Skin epidermis (tissue), 12 donors: ENCODE data around the gene FBLN5.
"Not testable (repeated sequence)": the region's sequence is repeated elsewhere in the genome, so short reads cannot be mapped to it uniquely, and the experiment has no call there.

Experiments
- H3K27ac ChIP-seq, 21 experiments: fragments of 200-600 bp; sonication (generic) in 11 of 21; one replicate each; pipeline ENCODE4 v1.5.0; 2020; ENCODE audit warnings: mild to moderate bottlenecking in 3 of 21, inconsistent platforms in 2 of 21, moderate library complexity in 2 of 21
- H3K4me3 ChIP-seq, 7 experiments: fragments of 200-600 bp; sonication (generic) in 2 of 7; one replicate each; pipeline ENCODE4 v1.5.0; 2020; ENCODE audit warnings: inconsistent platforms in 2 of 7, mild to moderate bottlenecking in 2 of 7, moderate library complexity in 1 of 7

FBLN5 gene

DNA sequence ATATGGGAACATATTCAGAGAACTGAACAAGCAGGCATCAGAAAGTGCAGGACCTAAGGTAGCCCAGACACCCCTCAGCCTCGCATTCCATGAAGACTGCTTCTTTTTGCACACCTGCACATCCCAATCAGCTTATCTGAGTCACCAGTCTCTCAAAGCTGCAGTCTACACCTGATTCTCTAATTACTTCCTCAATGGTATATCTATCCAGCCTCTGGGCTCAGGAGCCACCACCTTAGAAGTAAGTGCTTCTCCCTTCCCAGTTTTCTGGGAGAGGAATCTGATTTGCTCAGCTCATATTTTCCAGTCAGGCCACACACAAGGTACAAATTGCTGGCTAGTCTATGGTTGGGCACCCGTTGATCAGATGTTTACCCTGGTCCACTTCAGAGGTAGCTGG, 101.8 kb downstream of the FBLN5 start:
- Histone ChIP-seq H3K4me3 (no peak overlapping the region), H3K27ac (no peak overlapping the region)

- H3K27ac ChIP-seq, H3K4me3 ChIP-seq: not testable (repeated sequence)
Observed at GRCh38 chr14:91845056-91845455, 102.4 kb downstream of the FBLN5 start.

GRCh38 chr14:91844029-91844428, 103.5 kb downstream of the FBLN5 start:
- Histone ChIP-seq H3K4me3 (no peak overlapping the region), H3K27ac (no peak overlapping the region)

DNA sequence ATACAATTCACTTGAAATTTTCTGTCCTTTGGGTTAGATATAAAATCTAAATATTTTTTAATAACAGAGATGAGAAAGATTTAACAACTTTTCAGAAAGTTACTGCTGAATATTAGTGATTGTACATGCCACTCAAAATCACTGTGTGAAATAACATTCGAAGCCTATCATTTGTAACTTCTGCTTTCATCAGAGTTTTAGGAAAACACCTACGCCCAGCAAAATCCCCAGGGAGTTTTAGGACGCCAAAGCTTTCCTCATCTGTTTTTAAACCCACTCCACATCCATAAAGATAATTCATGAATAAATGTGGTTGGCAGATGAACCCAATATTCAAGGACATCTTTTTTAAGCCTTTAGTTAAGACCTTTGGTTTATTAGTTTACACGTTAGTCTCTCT, 104.1 kb downstream of the FBLN5 start:
- Histone ChIP-seq H3K4me3 (no peak overlapping the region), H3K27ac (no peak overlapping the region)

- Histone ChIP-seq H3K4me3 (no peak overlapping the region), H3K27ac (no peak overlapping the region)
Observed at GRCh38 chr14:91841065-91841464, 106.4 kb downstream of the FBLN5 start.

GRCh38 chr14:91839749-91840148, 107.7 kb downstream of the FBLN5 start:
- H3K4me3 ChIP-seq, result no peak overlapping the region
- H3K27ac ChIP-seq, result no peak overlapping the region

DNA sequence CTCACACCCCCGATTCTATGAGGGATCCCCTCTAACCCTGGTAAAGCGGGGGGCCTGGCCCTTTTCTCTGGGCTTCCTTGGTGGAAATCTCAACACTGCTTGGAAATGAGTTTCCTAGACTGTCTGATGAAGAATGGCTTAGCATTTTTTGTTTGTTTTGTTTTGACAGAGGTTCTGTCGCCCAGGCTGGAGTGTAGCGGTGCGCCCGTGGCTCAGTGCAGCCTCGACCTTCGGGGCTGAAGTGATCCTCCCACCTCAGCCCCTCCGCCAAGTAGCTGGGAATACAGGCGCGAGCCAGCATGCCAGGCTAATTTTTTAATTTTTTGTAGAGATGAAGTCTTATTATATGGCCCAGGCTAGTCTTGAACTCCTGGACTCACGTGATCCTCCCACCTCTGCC, 110.4 kb downstream of the FBLN5 start:
- H3K27ac ChIP-seq, result peak overlapping the region in 14 of 21 experiments; percentile 28 to 94 (median 87)
- peak overlapping the region; percentile 50 to 90 (median 65) for H3K4me3 ChIP-seq

DNA sequence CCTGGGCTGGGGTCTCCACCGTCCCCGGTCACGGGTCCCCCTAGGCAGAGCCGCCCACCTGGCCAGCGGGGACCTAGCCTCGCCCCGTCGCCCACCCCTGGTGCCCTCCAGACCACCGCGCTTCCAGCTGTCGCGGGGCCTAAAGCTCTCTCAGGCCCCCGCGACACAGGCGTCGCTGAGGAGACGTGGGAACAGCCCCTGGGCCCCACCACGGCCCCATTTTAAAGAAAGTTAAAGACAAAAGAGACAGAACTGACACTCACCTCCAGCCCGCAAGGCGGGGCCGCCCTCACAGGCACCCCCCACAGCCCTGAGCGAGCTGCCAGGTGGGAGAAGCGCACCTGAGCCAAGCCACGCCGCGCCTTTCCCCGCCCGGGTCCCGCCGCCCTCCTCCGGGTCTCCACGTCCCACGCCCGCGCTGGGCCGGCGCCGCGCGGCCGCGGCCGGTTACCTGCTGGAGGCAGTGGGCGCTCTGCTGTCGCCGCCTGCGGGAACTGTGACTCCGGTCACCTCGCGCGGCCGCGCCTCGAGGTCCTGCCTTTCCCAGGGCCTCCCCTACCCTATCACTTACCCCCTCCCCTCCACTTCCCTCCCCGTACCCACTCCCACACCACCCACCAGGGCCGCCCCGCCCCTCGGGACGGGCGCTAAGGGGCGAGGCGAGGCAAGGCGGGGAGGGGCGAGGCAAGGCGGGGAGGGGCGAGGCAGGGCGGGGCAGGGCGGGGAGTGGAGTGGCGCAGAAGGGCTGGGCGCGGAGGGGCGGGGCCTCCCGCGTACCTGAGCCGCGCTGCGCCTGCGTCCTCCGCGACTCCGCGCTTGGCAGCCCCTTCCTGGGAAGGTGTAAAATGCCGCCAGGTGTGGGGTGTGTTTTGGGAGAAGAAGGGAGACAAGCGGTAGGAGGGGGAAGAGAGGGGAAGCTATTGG, 111.3 kb downstream of the FBLN5 start:
- H3K27ac ChIP-seq, result peak overlapping the region in 20 of 21 experiments; percentile 16 to 94 (median 84)
- H3K4me3 ChIP-seq, result peak overlapping the region; percentile 50 to 90 (median 65)

DNA sequence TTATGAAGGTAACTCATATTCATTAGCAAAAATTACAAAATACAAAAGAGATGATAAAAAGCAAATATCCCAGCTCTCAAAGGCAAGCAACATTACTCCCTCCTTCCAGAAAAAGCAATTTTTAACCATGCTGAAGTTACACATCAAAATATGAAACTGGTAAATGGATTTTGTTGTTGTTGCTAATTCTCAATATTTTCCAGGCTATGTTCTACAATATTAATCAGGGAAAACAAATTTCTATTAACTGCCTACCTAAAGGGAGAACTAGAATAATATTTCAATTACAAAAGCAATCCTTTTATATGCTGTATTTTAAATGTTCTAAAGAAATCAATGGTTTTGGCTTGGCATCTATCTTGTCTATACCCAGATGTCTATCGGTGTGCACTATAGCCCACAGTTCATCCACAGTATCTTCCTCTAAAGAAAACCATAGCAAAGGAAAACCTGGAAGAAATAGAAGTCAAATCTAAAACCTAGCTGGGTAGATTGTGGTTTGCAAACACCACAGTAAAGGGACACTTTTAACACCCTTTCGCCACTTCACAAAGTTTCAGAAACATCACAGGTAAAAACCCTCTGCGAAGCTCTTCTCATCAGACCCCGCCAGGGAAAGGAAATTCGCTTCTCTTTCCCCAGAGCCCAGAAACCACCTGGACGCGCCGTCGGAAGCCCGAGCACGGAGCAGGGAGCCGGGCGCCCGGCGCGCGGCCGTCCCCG, 112.1 kb downstream of the FBLN5 start:
- Histone ChIP-seq H3K27ac (peak overlapping the region in 20 of 21 experiments; percentile 16 to 94 (median 84)), H3K4me3 (peak overlapping the region; percentile 50 to 90 (median 65))

DNA sequence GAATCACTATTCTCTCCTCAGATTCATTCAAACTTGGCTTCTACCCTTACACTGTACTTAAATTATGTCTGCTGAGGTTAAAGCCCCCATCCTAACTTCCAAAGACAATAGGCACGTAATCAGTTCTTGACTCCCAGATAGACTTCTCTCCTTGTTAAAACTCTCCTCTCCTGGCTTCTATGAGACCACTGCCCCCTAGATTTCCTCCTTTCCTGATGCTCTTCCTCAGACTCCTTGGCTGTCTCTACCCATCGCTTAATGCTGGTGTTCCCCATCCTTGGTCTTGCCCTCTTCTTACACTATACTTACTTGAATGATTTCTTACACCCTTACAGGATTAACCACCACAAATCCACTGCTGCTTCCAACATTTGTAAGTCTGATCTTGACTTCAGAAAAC, 112.9 kb downstream of the FBLN5 start:
- Histone ChIP-seq H3K27ac (peak overlapping the region in 1 of 21 experiments; percentile 83), H3K4me3 (peak overlapping the region in 2 of 7 experiments; percentile 69 to 72)

GRCh38 chr14:91831337-91831736, 116.2 kb downstream of the FBLN5 start:
- H3K27ac ChIP-seq, result no peak overlapping the region
- H3K4me3 ChIP-seq, result no peak overlapping the region

DNA sequence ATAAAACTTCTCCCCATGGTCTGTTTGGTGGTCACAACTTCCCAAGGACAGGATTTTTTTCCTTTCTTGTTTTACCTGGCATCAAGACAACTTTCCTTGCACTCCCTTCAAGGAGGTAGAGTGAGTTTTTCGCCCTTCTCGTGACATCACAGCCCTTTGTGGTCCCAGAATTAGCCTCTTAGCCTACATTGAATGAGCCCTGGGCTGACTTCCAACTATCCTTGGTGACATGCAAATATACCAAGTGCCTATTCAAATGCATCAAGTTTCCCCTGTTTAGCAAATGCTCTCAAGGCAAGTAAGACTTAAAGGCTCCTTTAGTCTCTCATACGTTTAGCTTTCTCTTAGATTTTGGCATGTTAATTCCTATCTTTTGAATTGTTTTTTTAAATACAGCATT, 116.7 kb downstream of the FBLN5 start:
- no peak overlapping the region for H3K4me3 ChIP-seq
- no peak overlapping the region for H3K27ac ChIP-seq

- Histone ChIP-seq H3K27ac (no peak overlapping the region), H3K4me3 (no peak overlapping the region)
Observed at GRCh38 chr14:91829511-91829910, 118.0 kb downstream of the FBLN5 start.

DNA sequence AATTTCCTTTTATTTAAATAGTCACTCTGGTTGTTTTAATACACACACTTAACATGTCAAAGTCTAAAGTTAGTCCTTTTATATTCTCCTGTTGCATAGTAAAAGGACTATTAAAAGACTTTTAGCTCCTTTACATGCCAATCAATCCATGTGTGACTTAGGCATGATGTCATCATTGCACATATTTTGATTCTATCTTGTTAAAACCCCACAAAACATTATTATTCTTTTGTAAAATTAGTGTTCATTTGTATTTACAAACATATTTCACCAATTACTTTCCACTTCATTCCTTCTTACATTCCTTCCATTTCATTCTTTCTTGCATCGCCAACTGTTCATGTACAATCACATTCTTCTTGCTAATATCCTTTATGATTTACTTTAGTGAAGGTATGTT, 119.7 kb downstream of the FBLN5 start:
- Histone ChIP-seq H3K27ac (no peak overlapping the region), H3K4me3 (no peak overlapping the region)
